Adipose tissue (tissue), 3 donors: ENCODE measurements around the gene GP5. TPM values are rescaled to one million over a fixed set of nuclear protein-coding genes. Genes with fewer than 3 reads are reported as not detected.

Source experiments
- H3K27ac ChIP-seq: one replicate; pipeline ENCODE4 v1.5.1; 2013; ENCODE audit warnings: low read depth, low read length
- WGBS, 3 donors: extraction: QIAGEN DNeasy Blood & Tissue Kit; methylation state at CpG; one replicate each; pipeline ENCODE4 v1.1.7; 2013; 5-methylcytosine and 5-hydroxymethylcytosine counted together
- polyA plus RNA-seq, 3 donors: library from polyadenylated mRNA; stranded (reverse); fragments of 200-250 nt; gene quantifications; one replicate each; pipeline ENCODE4 v1.2.3, GENCODE V29; 2013
- donor health status: healthy with polysubstance abuse.
- donor health status: Bipolar disorder and iron deficiency.
- donor health status: healthy.

Gene GP5
- polyA plus RNA-seq, 3 donors = 0.05 to 0.09 TPM; not detected in 1

- no peak overlapping the region for H3K27ac ChIP-seq
- WGBS, 3 donors = 66 to 80% (median 71%) methylated on average over 9 of the region's 9 CpGs
Measured at GRCh38 chr3:194382892-194383223, 16.2 kb downstream of the GP5 start.

DNA sequence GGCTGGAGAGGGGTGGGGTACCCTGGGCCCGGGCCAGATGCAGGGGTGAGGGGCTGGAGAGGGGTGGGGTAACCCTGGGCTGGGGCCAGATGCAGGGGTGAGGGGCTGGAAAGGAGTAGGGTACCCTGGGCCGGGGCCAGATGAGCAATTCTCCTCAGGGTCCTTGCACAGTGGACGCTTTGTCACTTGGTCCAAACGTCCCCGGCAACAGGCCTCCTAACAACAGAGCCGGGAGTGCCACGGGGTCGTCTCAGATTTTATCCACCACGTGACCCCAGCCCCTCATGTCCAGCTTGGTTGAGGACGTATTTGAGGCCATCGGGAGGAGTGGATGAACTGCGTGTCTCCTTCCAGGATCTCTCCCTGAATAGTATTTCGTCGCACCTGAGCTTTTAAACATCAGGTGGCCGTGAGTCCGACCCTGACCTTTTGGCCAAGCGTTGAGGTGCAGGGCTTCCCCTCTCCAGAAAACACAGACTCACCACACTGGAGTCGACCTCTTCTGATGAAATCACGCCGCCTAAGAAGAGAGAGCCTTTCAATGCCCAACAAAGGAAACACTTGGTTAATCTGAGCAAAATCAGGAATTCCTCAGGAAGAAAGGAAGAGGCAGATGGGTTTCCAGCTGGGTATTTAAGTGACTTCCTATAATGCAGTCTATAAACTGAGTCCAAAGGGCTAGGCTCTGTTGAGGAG lies 16.7 kb downstream of the GP5 start:
- 66 to 76% (median 69%) methylated on average over 18 to 20 of the region's 20 CpGs for WGBS, 3 donors
- no peak overlapping the region for H3K27ac ChIP-seq

GRCh38 chr3:194381460-194381875 lies 17.6 kb downstream of the GP5 start:
- H3K27ac ChIP-seq = no peak overlapping the region
- WGBS, 3 donors = 25 to 64% (median 60%) methylated on average over 17 of the region's 17 CpGs

DNA sequence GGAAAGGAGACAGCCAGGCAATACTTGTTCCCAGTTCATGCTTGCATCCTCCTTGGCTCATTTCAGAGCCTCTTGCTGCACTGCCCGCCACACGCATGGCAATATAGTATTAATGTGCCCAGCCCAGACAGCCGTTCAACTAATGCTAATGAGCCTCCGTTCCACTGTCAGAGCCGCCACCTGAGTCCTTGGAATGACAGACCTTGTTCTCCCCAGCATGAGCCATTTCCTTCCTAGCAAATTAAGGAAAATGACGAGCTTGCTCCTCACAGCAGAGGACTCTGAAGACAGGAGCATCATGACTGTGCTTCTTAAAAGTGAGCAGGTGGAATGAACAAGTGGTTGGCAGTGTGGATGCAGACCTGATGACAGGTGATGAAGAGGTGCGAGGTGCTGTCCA lies 18.7 kb downstream of the GP5 start:
- WGBS, 3 donors = 75 to 85% (median 84%) methylated on average over 7 of the region's 7 CpGs

GRCh38 chr3:194379651-194380050 lies 19.4 kb downstream of the GP5 start:
- no peak overlapping the region for H3K27ac ChIP-seq
- 79 to 85% (median 83%) methylated on average over 9 of the region's 9 CpGs for WGBS, 3 donors

More for the DNA sequence above, 18.7 kb downstream of the GP5 start:
- no peak overlapping the region for H3K27ac ChIP-seq

DNA sequence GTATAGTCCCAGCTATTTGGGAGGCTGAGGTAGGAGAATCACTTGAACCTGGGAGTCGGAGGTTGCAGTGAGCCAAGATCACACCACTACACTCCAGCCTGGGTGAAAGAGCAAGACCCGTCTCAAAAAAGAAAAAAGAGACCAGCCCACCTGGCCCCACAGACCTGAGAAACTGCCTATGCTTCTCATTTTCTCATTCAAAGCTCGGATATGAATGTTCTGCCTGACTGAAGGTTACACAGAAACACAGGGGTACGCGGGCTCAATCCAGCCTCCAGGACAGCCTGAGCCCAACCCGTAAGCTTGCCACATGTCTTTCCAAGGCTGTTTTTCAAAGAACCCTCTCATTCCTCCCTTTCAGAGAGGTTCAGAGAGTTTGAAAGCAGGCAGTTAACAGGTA lies 19.8 kb downstream of the GP5 start:
- WGBS, 3 donors = 84 to 93% (median 87%) methylated on average over 6 of the region's 6 CpGs

DNA sequence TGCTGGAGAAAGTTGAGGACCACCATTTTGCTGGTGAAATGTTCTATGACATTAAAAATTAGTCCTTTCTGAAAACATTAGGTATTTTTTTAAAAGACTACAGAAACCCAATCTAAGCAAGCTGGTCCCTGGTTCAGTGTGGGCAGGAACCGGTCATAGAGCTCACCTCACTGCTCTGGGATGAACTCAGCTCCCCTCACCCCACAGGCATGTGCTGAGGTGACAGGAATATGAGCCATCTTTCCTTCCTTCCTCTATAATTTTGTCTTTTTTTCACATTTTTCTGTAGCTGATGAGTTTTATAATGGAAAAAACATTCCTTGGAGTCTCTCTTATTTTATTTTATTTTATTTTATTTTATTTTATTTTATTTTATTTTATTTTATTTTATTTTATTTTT lies 21.4 kb downstream of the GP5 start:
- no peak overlapping the region for H3K27ac ChIP-seq
- 80 to 90% (median 81%) methylated on average over 1 of the region's 1 CpG for WGBS, 3 donors

More for the DNA sequence above, 19.8 kb downstream of the GP5 start:
- no peak overlapping the region for H3K27ac ChIP-seq

DNA sequence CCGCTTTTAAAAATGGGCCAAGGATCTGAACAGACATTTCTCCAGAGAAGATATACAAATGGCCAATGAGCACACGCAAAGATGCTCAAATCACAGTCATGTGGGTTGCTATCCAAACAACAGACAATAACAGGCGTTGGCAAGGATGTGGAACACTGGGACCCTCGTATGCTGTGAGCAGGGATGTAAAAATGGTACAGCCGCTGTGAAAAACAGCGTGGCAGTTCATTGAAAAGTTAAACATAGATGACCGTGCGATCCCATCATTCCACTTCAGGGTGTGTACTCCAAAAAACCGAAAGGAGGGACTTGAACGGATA lies 22.9 kb downstream of the GP5 start:
- no peak overlapping the region for H3K27ac ChIP-seq
- WGBS, 3 donors = 79 to 84% (median 83%) methylated on average over 10 of the region's 10 CpGs

GRCh38 chr3:194375473-194376240 lies 23.4 kb downstream of the GP5 start:
- no peak overlapping the region for H3K27ac ChIP-seq
- 48 to 57% (median 57%) methylated on average over 15 of the region's 15 CpGs for WGBS, 3 donors

DNA sequence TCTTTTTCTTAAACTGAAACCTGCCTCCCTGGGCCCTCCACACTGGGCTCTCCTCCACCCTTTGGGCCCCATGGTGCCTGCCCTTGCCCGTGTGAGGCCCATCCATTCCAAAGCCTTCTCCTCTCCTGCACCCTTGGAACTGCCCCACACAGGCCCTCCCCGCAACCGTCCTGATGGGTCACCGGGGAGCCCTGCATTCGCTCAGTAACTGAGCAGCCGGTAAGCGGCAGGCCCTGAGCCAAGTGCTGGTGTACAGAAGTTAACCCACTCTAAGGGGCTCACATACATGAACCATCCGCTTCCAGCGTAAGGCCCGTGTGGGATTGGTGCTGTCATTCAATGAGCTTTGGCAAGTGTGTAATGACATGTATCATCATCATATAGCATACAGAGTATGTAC lies 24.1 kb downstream of the GP5 start:
- WGBS, 3 donors = 76 to 81% (median 78%) methylated on average over 10 of the region's 10 CpGs
- H3K27ac ChIP-seq = no peak overlapping the region

- no peak overlapping the region for H3K27ac ChIP-seq
- WGBS, 3 donors = 56 to 77% (median 76%) methylated on average over 8 of the region's 8 CpGs
Measured at GRCh38 chr3:194373899-194374298, 25.2 kb downstream of the GP5 start.

GRCh38 chr3:194373028-194373427 lies 26.0 kb downstream of the GP5 start:
- H3K27ac ChIP-seq = no peak overlapping the region
- WGBS, 3 donors = 80 to 96% (median 94%) methylated on average over 14 of the region's 14 CpGs

DNA sequence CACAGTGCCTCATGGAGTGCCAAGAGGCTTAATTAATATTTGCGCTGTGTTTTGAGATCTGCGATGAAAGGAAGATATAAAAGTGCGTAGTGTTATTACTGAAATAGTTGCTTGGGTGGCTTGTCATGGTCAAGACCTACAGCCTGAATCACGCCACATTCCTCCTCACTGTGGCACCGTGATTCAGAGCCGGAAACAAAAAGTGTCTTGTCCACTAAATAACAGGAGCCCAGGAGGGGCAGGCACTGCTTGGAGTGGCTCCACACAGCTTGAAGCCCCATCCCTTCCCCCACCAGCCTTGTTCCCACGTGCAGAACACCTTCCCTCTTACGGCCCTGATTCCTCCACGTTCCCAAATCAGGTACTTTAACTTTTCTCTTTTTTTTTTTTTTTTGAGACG lies 28.3 kb downstream of the GP5 start:
- WGBS, 3 donors = 62 to 86% (median 81%) methylated on average over 9 to 10 of the region's 10 CpGs

GRCh38 chr3:194369522-194370279 lies 29.4 kb downstream of the GP5 start, which contains the start of gene LRRC15:
LRRC15 (minus strand) TSS chr3:194369743; CDS start chr3:194361043, 8,700 bp downstream.
- WGBS, 3 donors = 12 to 23% (median 15%) methylated on average over 21 of the region's 21 CpGs
- no peak within 1 kb of the TSS for H3K27ac ChIP-seq

More for the DNA sequence above, 28.3 kb downstream of the GP5 start:
- H3K27ac ChIP-seq = no peak overlapping the region

- WGBS, 3 donors = 71 to 72% (median 71%) methylated on average over 6 of the region's 6 CpGs
- H3K27ac ChIP-seq = no peak overlapping the region
Measured at GRCh38 chr3:194368918-194369317, 30.1 kb downstream of the GP5 start.

DNA sequence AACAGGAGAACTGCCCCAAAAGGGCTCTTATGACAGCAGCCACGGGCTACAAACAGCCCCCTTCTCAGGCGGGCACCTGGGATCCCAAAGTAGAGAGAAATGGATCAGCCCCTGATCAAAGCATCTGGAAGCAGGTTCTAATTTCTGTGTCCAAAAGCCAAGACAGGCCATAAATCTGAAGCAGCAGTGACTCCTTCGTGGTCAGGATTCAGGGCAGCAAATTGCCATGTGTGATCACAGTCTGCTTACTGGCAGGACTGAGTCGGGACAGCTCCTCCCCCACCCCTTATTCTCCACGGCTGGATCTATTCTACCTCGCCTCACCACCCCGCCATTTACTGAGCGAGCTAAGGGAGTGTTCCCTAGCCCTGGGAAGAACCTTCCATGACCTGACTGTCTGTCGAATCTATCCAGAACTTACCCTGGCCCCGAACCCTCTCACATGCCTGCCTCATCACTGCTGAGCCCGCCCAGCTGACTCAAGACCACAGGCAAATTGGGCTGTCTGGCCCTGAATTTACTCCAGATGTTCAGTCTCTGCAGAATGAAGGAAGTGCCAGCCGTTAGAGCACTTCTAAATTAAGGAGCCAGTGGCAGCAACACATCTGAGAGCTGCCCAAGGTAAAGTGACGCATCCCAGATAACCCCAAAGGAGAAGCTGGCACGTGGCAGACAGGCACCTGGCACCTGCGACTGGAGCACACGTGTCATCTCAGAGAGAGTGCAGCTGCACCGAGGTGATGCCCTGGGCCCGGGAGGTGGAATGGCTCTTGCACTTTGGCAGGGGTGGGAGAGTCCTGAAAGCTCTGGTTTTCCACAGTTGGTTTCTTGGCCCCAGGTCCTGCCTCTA lies 30.8 kb downstream of the GP5 start:
- no peak overlapping the region for H3K27ac ChIP-seq
- 54 to 74% (median 67%) methylated on average over 18 of the region's 18 CpGs for WGBS, 3 donors

- 82 to 83% (median 83%) methylated on average over 11 to 12 of the region's 12 CpGs for WGBS, 3 donors
- H3K27ac ChIP-seq = no peak overlapping the region
Measured at GRCh38 chr3:194365978-194366490, 33.0 kb downstream of the GP5 start.

- 76 to 87% (median 82%) methylated on average over 6 of the region's 6 CpGs for WGBS, 3 donors
- H3K27ac ChIP-seq = no peak overlapping the region
Measured at GRCh38 chr3:194365526-194365925, 33.5 kb downstream of the GP5 start.
